IMR-90 (cell line): ENCODE data around the gene KAZN. TPM values are rescaled to one million over a fixed set of nuclear protein-coding genes. Genes with fewer than 3 reads are reported as not detected.

Source experiments
- ATAC-seq: fragments of 200-7000 bp; cut with Tn5 transposase; 2 replicates; pipeline ENCODE4 v1.9.1; 2020; ENCODE audit warnings: low read depth, mild to moderate bottlenecking, moderate library complexity
- BruUV-seq: library from RNA; stranded (reverse); fragments of 400-500 nt; replicated peaks from 2 replicates; lab custom pipeline; 2021; lab: Mats Ljungman, UMichigan
- CTCF ChIA-PET: fragments of 300-600 bp; formaldehyde crosslinking; extraction: SDS; loops from one replicate; lab custom pipeline; 2021; ENCODE audit warnings: antibody characterized with exemption; lab: Yijun Ruan, JAX
- POLR2A ChIA-PET: fragments of 300-600 bp; sonication (Branson Sonifier 250); formaldehyde crosslinking; loops from one replicate; lab custom pipeline; 2022; ENCODE audit warnings: antibody characterized with exemption; ENCODE audit not compliant: unreplicated experiment; lab: Charles Lee
- DNase-seq: peaks from one replicate; pipeline ENCODE4 v3.0.0; 2013
- H2AFZ ChIP-seq: replicated peaks from 2 replicates; pipeline ENCODE3; 2013; ENCODE audit warnings: low read length, mild to moderate bottlenecking; ENCODE audit not compliant: poor library complexity
- H2AK5ac ChIP-seq: 2 replicates; pipeline ENCODE4 v1.6.1; 2013; ENCODE audit warnings: low read depth, low read length, inconsistent platforms
- H2AK9ac ChIP-seq: replicated peaks from 2 replicates; pipeline ENCODE3; 2013; ENCODE audit warnings: mild to moderate bottlenecking, low read depth, low read length, moderate library complexity; ENCODE audit not compliant: poor library complexity
- H2BK120ac ChIP-seq: 2 replicates; pipeline ENCODE4 v1.6.1; 2013; ENCODE audit warnings: low read depth, low read length, inconsistent platforms
- H2BK15ac ChIP-seq: 3 replicates; pipeline ENCODE4 v1.6.1; 2013; ENCODE audit warnings: low read depth, low read length, inconsistent platforms
- H2BK20ac ChIP-seq: 2 replicates; pipeline ENCODE4 v1.6.1; 2013; ENCODE audit warnings: low read depth, mild to moderate bottlenecking, inconsistent platforms, low read length, moderate library complexity
- H2BK5ac ChIP-seq: 2 replicates; pipeline ENCODE4 v1.6.1; 2013; ENCODE audit warnings: mild to moderate bottlenecking, low read depth, low read length, inconsistent platforms; ENCODE audit not compliant: poor library complexity, severe bottlenecking
- H3K14ac ChIP-seq: replicated peaks from 2 replicates; pipeline ENCODE4 v1.6.1; 2013; ENCODE audit warnings: low read depth, low read length, inconsistent platforms
- H3K18ac ChIP-seq: 2 replicates; pipeline ENCODE4 v1.6.1; 2013; ENCODE audit warnings: low read depth, low read length, control low read depth
- H3K23ac ChIP-seq: 2 replicates; pipeline ENCODE4 v1.6.1; 2013; ENCODE audit warnings: low read depth, low read length, inconsistent platforms
- H3K27ac ChIP-seq: 2 replicates; pipeline ENCODE4 v1.5.1; 2013; ENCODE audit warnings: mild to moderate bottlenecking, control low read depth, low read length; ENCODE audit not compliant: insufficient read depth
- H3K27me3 ChIP-seq: 2 replicates; pipeline ENCODE4 v1.6.1; 2013; ENCODE audit warnings: low read length; ENCODE audit not compliant: control insufficient read depth, insufficient read depth
- H3K36me3 ChIP-seq: 2 replicates; pipeline ENCODE4 v1.6.1; 2013; ENCODE audit warnings: low read length, mixed read lengths; ENCODE audit not compliant: control insufficient read depth, insufficient read depth
- H3K4ac ChIP-seq: 2 replicates; pipeline ENCODE4 v1.6.1; 2013; ENCODE audit warnings: low read depth, low read length, inconsistent platforms
- H3K4me1 ChIP-seq: 2 replicates; pipeline ENCODE4 v1.6.1; 2013; ENCODE audit warnings: low read length, mixed read lengths; ENCODE audit not compliant: control insufficient read depth, insufficient read depth
- H3K4me2 ChIP-seq: 2 replicates; pipeline ENCODE4 v1.6.1; 2013; ENCODE audit warnings: low read depth, mild to moderate bottlenecking, control low read depth, low read length, moderate library complexity
- H3K4me3 ChIP-seq: 2 replicates; pipeline ENCODE4 v1.5.1; 2013; ENCODE audit warnings: low read depth, mild to moderate bottlenecking, control low read depth, low read length, moderate library complexity; ENCODE audit not compliant: insufficient read depth
- H3K56ac ChIP-seq: 2 replicates; pipeline ENCODE4 v1.6.1; 2013; ENCODE audit warnings: low read length, inconsistent platforms; ENCODE audit not compliant: insufficient read depth; ENCODE audit errors: extremely low read depth
- H3K79me1 ChIP-seq, 2 experiments: 2 replicates each; pipeline ENCODE4 v1.6.1; 2013; ENCODE audit warnings: low read length in 2 of 2, inconsistent platforms in 1 of 2, low read depth in 1 of 2
- H3K9ac ChIP-seq: 2 replicates; pipeline ENCODE4 v1.6.1; 2013; ENCODE audit warnings: low read depth, low read length, control low read depth
- H3K9me1 ChIP-seq: 2 replicates; pipeline ENCODE4 v1.6.1; 2013; ENCODE audit warnings: low read length, inconsistent platforms; ENCODE audit not compliant: insufficient read depth
- H3K9me3 ChIP-seq: 2 replicates; pipeline ENCODE4 v1.6.1; 2013; ENCODE audit warnings: low read length; ENCODE audit not compliant: control insufficient read depth, insufficient read depth
- H4K20me1 ChIP-seq: 2 replicates; pipeline ENCODE4 v1.6.1; 2013; ENCODE audit warnings: low read length, inconsistent platforms; ENCODE audit not compliant: insufficient read depth
- H4K5ac ChIP-seq: 2 replicates; pipeline ENCODE4 v1.6.1; 2013; ENCODE audit warnings: mild to moderate bottlenecking, low read depth, low read length, control low read depth
- H4K8ac ChIP-seq, 2 experiments: 2 replicates each; pipeline ENCODE4 v1.6.1; 2013; ENCODE audit warnings: low read depth in 2 of 2, low read length in 2 of 2, control low read depth in 1 of 2, inconsistent platforms in 1 of 2
- H4K91ac ChIP-seq: 2 replicates; pipeline ENCODE4 v1.6.1; 2013; ENCODE audit warnings: low read depth, low read length, inconsistent platforms; ENCODE audit not compliant: insufficient read depth
- BHLHE40 ChIP-seq: fragments of 150-350 bp; IDR thresholded peaks from 2 replicates; pipeline ENCODE4 v1.6.1; 2016; ENCODE audit warnings: mild to moderate bottlenecking, low read depth, low read length
- RCOR1 ChIP-seq: IDR thresholded peaks from 2 replicates; pipeline ENCODE4 v1.6.1; 2012; ENCODE audit warnings: mild to moderate bottlenecking, low read length, improper control_type of control experiment; ENCODE audit not compliant: insufficient replicate concordance
- RFX5 ChIP-seq: IDR thresholded peaks from 2 replicates; pipeline ENCODE4 v1.8.0; 2012; ENCODE audit warnings: low read depth, mild to moderate bottlenecking, low read length, moderate library complexity
- whole genome bisulfite sequencing, 2 experiments: methylation state at CpG; one replicate each; pipeline versions ENCODE4 v1.1.5 to v1.1.7; 2013; ENCODE audit warnings: missing lambda C conversion rate in 2 of 2; ENCODE audit not compliant: insufficient read length in 1 of 2; ENCODE audit errors: extremely low coverage in 2 of 2; 5-methylcytosine and 5-hydroxymethylcytosine counted together
- dilution Hi-C: fragments of 300-500 bp; cut with HindIII; formaldehyde crosslinking; loops from one replicate; pipeline ENCODE4 v1.14.3; 2018; ENCODE audit warnings: low sequenced_read_pairs; ENCODE audit not compliant: unreplicated experiment
- in situ Hi-C: fragments of 300-500 bp; cut with MboI; formaldehyde crosslinking; loops from 3 replicates; pipeline ENCODE4 v1.14.3; 2019; ENCODE audit warnings: low sequenced_read_pairs, inconsistent platforms, mixed read lengths
- intact Hi-C: fragments of 100-400 bp; cut with micrococcal nuclease; formaldehyde crosslinking; loops from 2 replicates; pipeline ENCODE4 v1.10.0; 2022
- polyA plus RNA-seq, 3 experiments: library from polyadenylated mRNA; depleted of rRNA; stranded (reverse); fragments of >200 nt; gene quantifications; 2 replicates each; pipeline ENCODE4 v1.2.3, GENCODE V29; 2012; ENCODE audit warnings: low replicate concordance in 1 of 3
- total RNA-seq: library from RNA; depleted of rRNA; stranded (reverse); fragments of >200 nt; gene quantifications from 2 replicates; pipeline ENCODE4 v1.2.3, GENCODE V29; 2012

KAZN gene
- total and polyA plus RNA-seq, 2 of the 4 experiments (the other 2 are of a cell fraction) = 5.2 to 10.5 TPM

- BruUV-seq = no TSS peak
- H4K91ac ChIP-seq = no peak overlapping the region
These were observed 274.3 kb downstream of the KAZN start for GRCh38 chr1:14872762-14873161.

More at GRCh38 chr1:14872762-14873161, 274.3 kb downstream of the KAZN start:
- Histone ChIP-seq H3K4ac (no peak overlapping the region), H3K36me3 (no peaks in the 10 kb centered on the region), H2AK9ac (no peak overlapping the region), H3K18ac (no peak overlapping the region), H3K56ac (no peak overlapping the region), H3K79me1 (no peaks in the 10 kb centered on the region), H3K27me3 (peaks cover 20% of the 10 kb centered on the region), H3K4me3 (no peak overlapping the region), H3K4me2 (no peak overlapping the region), H2BK5ac (no peak overlapping the region), H4K5ac (no peak overlapping the region), H4K8ac (no peak overlapping the region), H2BK20ac (no peak overlapping the region), H2BK15ac (no peak overlapping the region), H3K9me3 (no peaks in the 10 kb centered on the region), H3K9me1 (peaks cover 3% of the 10 kb centered on the region; the same call in 1 of the 2 replicates), H4K20me1 (no peaks in the 10 kb centered on the region), H2BK120ac (no peak overlapping the region), H2AK5ac (no peak overlapping the region), H3K23ac (no peak overlapping the region), H3K27ac (no peak overlapping the region), H3K14ac (no peak overlapping the region), H3K4me1 (no peaks in the 10 kb centered on the region), H2AFZ (no peak overlapping the region), H3K9ac (no peak overlapping the region)
- in situ Hi-C loops = no loop called here
- ATAC-seq = no peak
- no peak for DNase-seq
- WGBS, 2 experiments = 47% methylated on average over 3 of the region's 3 CpGs; no CpG with 5 or more reads in 1 of the 2 experiments
- dilution Hi-C loops = no loop called here
- TF ChIP-seq BHLHE40 = no peak
- TF ChIP-seq RCOR1 = no peak
- TF ChIP-seq RFX5 = no peak
- POLR2A ChIA-PET = no interaction called here
- intact Hi-C loops = no loop called here
- CTCF ChIA-PET = no interaction called here
